H1 (cell line): ENCODE data around the gene CEBPZ. TPM values are rescaled to one million over a fixed set of nuclear protein-coding genes. Genes with fewer than 3 reads are reported as not detected.

Source experiments
- CTCF ChIA-PET: fragments of 300-600 bp; sonication (Branson Sonifier 250); formaldehyde crosslinking; loops from one replicate; lab custom pipeline; 2021; ENCODE audit not compliant: partially characterized antibody; lab: Charles Lee
- POLR2A ChIA-PET: fragments of 300-600 bp; sonication (Branson Sonifier 250); formaldehyde crosslinking; loops from one replicate; lab custom pipeline; 2021; ENCODE audit warnings: inconsistent platforms; ENCODE audit not compliant: partially characterized antibody; lab: Charles Lee
- DNase-seq, 2 experiments: peaks; one replicate each; pipeline versions ENCODE4 v3.0.0 to v3.0.0-alpha.2; 2010 to 2022; ENCODE audit warnings: low spot score in 2 of 2, low read depth in 1 of 2, mixed read lengths in 1 of 2
- FAIRE-seq: peaks from 2 replicates; lab custom pipeline; 2011; peaks lifted over from hg19 to GRCh38; lab: Jason Lieb, UNC
- H2AFZ ChIP-seq: 2 replicates; pipeline ENCODE4 v1.8.1; 2012; ENCODE audit warnings: low read length, inconsistent platforms
- H2AK5ac ChIP-seq: 2 replicates; pipeline ENCODE4 v1.6.1; 2013; ENCODE audit warnings: low read depth, low read length
- H2BK120ac ChIP-seq: replicated peaks from 2 replicates; pipeline ENCODE3; 2013; ENCODE audit warnings: low read depth, low read length, inconsistent platforms
- H2BK12ac ChIP-seq: 2 replicates; pipeline ENCODE4 v1.6.1; 2013; ENCODE audit warnings: low read depth, low read length
- H2BK15ac ChIP-seq: 2 replicates; pipeline ENCODE4 v1.6.1; 2013; ENCODE audit warnings: low read length
- H2BK20ac ChIP-seq: 2 replicates; pipeline ENCODE4 v1.6.1; 2013; ENCODE audit warnings: low read length
- H2BK5ac ChIP-seq: 2 replicates; pipeline ENCODE4 v1.6.1; 2013; ENCODE audit warnings: low read depth, low read length
- H3K14ac ChIP-seq: 2 replicates; pipeline ENCODE4 v1.6.1; 2013; ENCODE audit warnings: inconsistent platforms; ENCODE audit not compliant: insufficient read length
- H3K18ac ChIP-seq: 2 replicates; pipeline ENCODE4 v1.6.1; 2013; ENCODE audit warnings: low read length; ENCODE audit errors: extremely low read depth
- H3K23ac ChIP-seq: 2 replicates; pipeline ENCODE4 v1.6.1; 2013; ENCODE audit warnings: inconsistent platforms; ENCODE audit not compliant: insufficient read length
- H3K23me2 ChIP-seq: 2 replicates; pipeline ENCODE4 v1.6.1; 2013; ENCODE audit warnings: low read depth, low read length
- H3K27ac ChIP-seq: 2 replicates; pipeline ENCODE4 v1.6.1; 2011; ENCODE audit warnings: low read depth, low read length, inconsistent platforms
- H3K27me3 ChIP-seq, 4 experiments: replicated peaks in 1 of 4; 1 replicate in 1 of 4; 2 replicates in 3 of 4; pipeline versions ENCODE4 v1.6.1 to v1.8.1; 2011 to 2013; ENCODE audit warnings: low read length in 3 of 4, mild to moderate bottlenecking in 3 of 4, inconsistent platforms in 2 of 4, mixed read lengths in 2 of 4, moderate library complexity in 1 of 4; ENCODE audit not compliant: control insufficient read depth in 3 of 4, insufficient read depth in 3 of 4; ENCODE audit errors: extremely low read depth in 1 of 4
- H3K36me3 ChIP-seq, 4 experiments: 2 replicates each; pipeline versions ENCODE4 v1.6.1 to v1.8.1; 2011 to 2013; ENCODE audit warnings: mild to moderate bottlenecking in 4 of 4, low read length in 3 of 4, moderate library complexity in 2 of 4, control low read depth in 1 of 4, inconsistent platforms in 1 of 4; ENCODE audit not compliant: insufficient read depth in 4 of 4, control insufficient read depth in 2 of 4
- H3K4ac ChIP-seq: replicated peaks from 2 replicates; pipeline ENCODE3; 2013; ENCODE audit warnings: low read length, low read depth, mixed read lengths, inconsistent platforms; ENCODE audit not compliant: insufficient read length
- H3K4me1 ChIP-seq, 4 experiments: replicated peaks in 1 of 4; 1 replicate in 1 of 4; 2 replicates in 3 of 4; pipeline versions ENCODE4 v1.6.1 to v1.8.1; 2011 to 2013; ENCODE audit warnings: low read length in 3 of 4, inconsistent platforms in 2 of 4, mixed read lengths in 1 of 4; ENCODE audit not compliant: insufficient read depth in 4 of 4, control insufficient read depth in 3 of 4
- H3K4me2 ChIP-seq, 2 experiments: 2 replicates each; pipeline versions ENCODE4 v1.6.1 to v1.8.1; 2011 to 2013; ENCODE audit warnings: low read depth in 2 of 2, low read length in 2 of 2, control low read depth in 1 of 2, inconsistent platforms in 1 of 2, mild to moderate bottlenecking in 1 of 2; ENCODE audit not compliant: insufficient read depth in 1 of 2
- H3K4me3 ChIP-seq, 4 experiments: fragments of 200-600, 300-600 bp in 1 of 4; sonication (generic), shearing (Covaris generic), sonication (Bioruptor Twin) in 1 of 4; 2 replicates each; pipeline versions ENCODE4 v1.5.1 to v1.8.1; 2011 to 2016; ENCODE audit warnings: low read length in 4 of 4, low read depth in 3 of 4, control low read depth in 2 of 4, inconsistent platforms in 2 of 4, mild to moderate bottlenecking in 2 of 4, mixed read lengths in 1 of 4, moderate library complexity in 1 of 4; ENCODE audit not compliant: insufficient read depth in 2 of 4; ENCODE audit errors: extremely low read depth in 1 of 4
- H3K56ac ChIP-seq: replicated peaks from 2 replicates; pipeline ENCODE3; 2013; ENCODE audit warnings: low read depth, mild to moderate bottlenecking, mixed read lengths, low read length, inconsistent platforms; ENCODE audit not compliant: insufficient read length
- H3K79me1 ChIP-seq: 2 replicates; pipeline ENCODE4 v1.6.1; 2013; ENCODE audit warnings: low read depth, low read length, control low read depth
- H3K79me2 ChIP-seq, 2 experiments: 2 replicates each; pipeline versions ENCODE4 v1.6.1 to v1.8.1; 2012 to 2013; ENCODE audit warnings: low read length in 2 of 2, mild to moderate bottlenecking in 2 of 2, inconsistent platforms in 1 of 2; ENCODE audit not compliant: insufficient read depth in 2 of 2, control insufficient read depth in 1 of 2
- H3K9ac ChIP-seq, 4 experiments: replicated peaks in 1 of 4; 1 replicate in 1 of 4; 2 replicates in 3 of 4; pipeline versions ENCODE4 v1.6.1 to v1.8.1; 2011 to 2013; ENCODE audit warnings: low read depth in 3 of 4, low read length in 3 of 4, control low read depth in 2 of 4, mild to moderate bottlenecking in 2 of 4, moderate library complexity in 2 of 4, inconsistent platforms in 1 of 4; ENCODE audit errors: extremely low read depth in 1 of 4
- H3K9me3 ChIP-seq, 2 experiments: 2 replicates each; pipeline versions ENCODE4 v1.6.1 to v1.8.1; 2012 to 2013; ENCODE audit warnings: mild to moderate bottlenecking in 2 of 2, moderate library complexity in 2 of 2, control low read depth in 1 of 2, inconsistent platforms in 1 of 2, low read depth in 1 of 2, low read length in 1 of 2, mixed read lengths in 1 of 2; ENCODE audit not compliant: insufficient read depth in 2 of 2
- H4K20me1 ChIP-seq, 2 experiments: replicated peaks in 1 of 2; 2 replicates each; pipeline versions ENCODE3 to v1.8.1; 2011 to 2013; ENCODE audit warnings: inconsistent platforms in 2 of 2, low read length in 2 of 2, mild to moderate bottlenecking in 1 of 2; ENCODE audit not compliant: insufficient read depth in 2 of 2, control insufficient read depth in 1 of 2
- H4K5ac ChIP-seq: 2 replicates; pipeline ENCODE4 v1.6.1; 2013; ENCODE audit warnings: low read length, low read depth, mixed read lengths, inconsistent platforms; ENCODE audit not compliant: insufficient read length
- H4K8ac ChIP-seq: 2 replicates; pipeline ENCODE4 v1.8.0; 2013; ENCODE audit warnings: mild to moderate bottlenecking, moderate library complexity, low read length, inconsistent platforms; ENCODE audit not compliant: insufficient read depth; ENCODE audit errors: extremely low read depth
- H4K91ac ChIP-seq: replicated peaks from 2 replicates; pipeline ENCODE3; 2013; ENCODE audit warnings: low read length, mixed read lengths, inconsistent platforms; ENCODE audit not compliant: insufficient read length
- BRCA1 ChIP-seq: IDR thresholded peaks from 2 replicates; pipeline ENCODE4 v1.6.1; 2012; ENCODE audit warnings: low read depth, low read length, improper control_type of control experiment
- CHD2 ChIP-seq: IDR thresholded peaks from 2 replicates; pipeline ENCODE4 v1.6.1; 2012; ENCODE audit warnings: low read length, improper control_type of control experiment
- NANOG ChIP-seq: IDR thresholded peaks from 2 replicates; pipeline ENCODE4 v1.6.1; 2011; ENCODE audit warnings: low read length, low read depth, mild to moderate bottlenecking, inconsistent platforms; ENCODE audit not compliant: insufficient read depth, poor library complexity, severe bottlenecking
- POLR2AphosphoS5 ChIP-seq: IDR thresholded peaks from 2 replicates; pipeline ENCODE4 v1.6.1; 2011; ENCODE audit warnings: low read depth, low read length
- TAF7 ChIP-seq: optimal IDR thresholded peaks from 2 replicates; pipeline ENCODE3; 2011; ENCODE audit warnings: low read depth, mild to moderate bottlenecking, inconsistent platforms, low read length, moderate library complexity, borderline replicate concordance
- TCF12 ChIP-seq: IDR thresholded peaks from 2 replicates; pipeline ENCODE4 v1.6.1; 2011; ENCODE audit warnings: low read depth, mild to moderate bottlenecking, low read length
- WGBS, 2 experiments: shearing (Covaris generic) in 1 of 2; methylation state at CpG; one replicate each; pipeline versions ENCODE4 v1.1.6 to v1.1.7; 2013 to 2015; ENCODE audit warnings: low lambda C conversion rate in 2 of 2, mixed read lengths in 2 of 2, inconsistent platforms in 1 of 2, low coverage in 1 of 2, missing lambda C conversion rate in 1 of 2; ENCODE audit not compliant: insufficient replicate concordance in 2 of 2, insufficient coverage in 1 of 2, insufficient read length in 1 of 2; ENCODE audit errors: extremely low coverage in 1 of 2, missing lambda C conversion rate in 1 of 2; 5-methylcytosine and 5-hydroxymethylcytosine counted together
- polyA plus RNA-seq, 7 experiments: library from polyadenylated mRNA; depleted of rRNA in 3 of 7; stranded (reverse) in 5 of 7; unstranded in 2 of 7; fragments of >200 nt in 5 of 7; fragments of 200-250 nt in 2 of 7; gene quantifications; 1 replicate in 5 of 7; 2 replicates in 1 of 7; 4 replicates in 1 of 7; pipeline versions ENCODE4 v1.2.1 to v1.2.3, GENCODE V29; 2011 to 2013; ENCODE audit warnings: missing spikeins in 2 of 7, mixed read lengths in 2 of 7
- total RNA-seq: library from RNA; stranded (reverse); fragmentation: NEBNext Ultra II Directional; extraction: Animal tissue kit (Norgen Biotek cat#: 25700); gene quantifications from 2 replicates; pipeline ENCODE4 v1.2.1, GENCODE V29; 2021

Gene CEBPZ
- total and polyA plus RNA-seq, 2 of the 8 experiments (the other 6 are each of a cell fraction or from before 2014, with no cell fraction given) = 19.1 to 201 TPM

DNA sequence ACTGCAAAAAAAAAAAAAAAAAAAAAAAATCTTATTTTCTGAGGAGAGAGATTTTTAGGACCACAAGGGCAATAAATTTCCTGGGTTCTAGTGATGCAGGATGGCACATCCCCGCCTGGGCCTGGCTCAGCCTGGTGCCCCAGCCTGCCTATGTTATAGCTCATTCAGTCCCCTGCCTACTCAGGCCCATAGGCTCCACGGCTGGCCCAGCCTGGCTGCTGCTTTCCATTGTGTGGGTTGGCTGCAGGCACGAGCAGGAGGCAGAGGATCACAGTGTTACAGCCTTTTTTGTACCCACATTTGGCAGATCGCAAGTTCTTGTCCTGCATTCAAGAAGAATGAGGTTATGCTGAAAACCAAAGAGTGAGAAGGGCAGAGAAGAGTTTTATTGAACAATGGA, 40.1 kb downstream of the CEBPZ start:
- Histone ChIP-seq H3K9me3 (no peaks in the 10 kb centered on the region), H3K27me3 (no peaks in the 10 kb centered on the region), H4K5ac (peak overlapping the region; percentile 65), H2AFZ (no peak overlapping the region), H4K91ac (peak overlapping the region; percentile 93), H2BK120ac (peak overlapping the region; percentile 83), H3K27ac (no peak overlapping the region; the same call in 1 of the 2 replicates), H3K4me1 (peaks cover 14 to 25% (median 16%) of the 10 kb centered on the region in 4 experiments), H4K8ac (no peak overlapping the region), H2BK20ac (peak overlapping the region; percentile 89; the same call in 1 of the 2 replicates), H2BK12ac (peak overlapping the region; percentile 72), H3K56ac (no peak overlapping the region), H3K79me1 (no peaks in the 10 kb centered on the region), H3K4me2 (no peak overlapping the region), H2AK5ac (peak overlapping the region; percentile 79; the same call in 1 of the 2 replicates), H3K79me2 (no peaks in the 10 kb centered on the region), H3K23ac (no peak overlapping the region), H3K36me3 (no peaks in the 10 kb centered on the region), H3K9ac (no peak overlapping the region; a peak in 2 of 7 replicates), H3K4ac (no peak overlapping the region), H2BK5ac (peak overlapping the region; percentile 67; the same call in 1 of the 2 replicates), H2BK15ac (peak overlapping the region; percentile 37; the same call in 1 of the 2 replicates), H3K4me3 (no peak overlapping the region), H3K18ac (peak overlapping the region; percentile 19; the same call in 1 of the 2 replicates), H3K14ac (no peak overlapping the region), H3K23me2 (0 out of 2 replicates have a peak, but pooled peaks cover 2% of the 10 kb centered on the region), H4K20me1 (no peaks in the 10 kb centered on the region)
- no peak for TF ChIP-seq NANOG
- no peak for TF ChIP-seq BRCA1
- no peak for TF ChIP-seq TCF12
- TF ChIP-seq POLR2AphosphoS5 = no peak
- no peak for TF ChIP-seq TAF7
- TF ChIP-seq CHD2 = no peak
- no peak for FAIRE-seq
- POLR2A ChIA-PET = interaction anchor here (0.6 to 5.2 kb wide), 6 partner anchors 10 to 40 kb away, joined by 3 to 26 read pairs (median 5); partner anchors contain the start of genes CEBPZ and NDUFAF7
- DNase-seq = no peak
- CTCF ChIA-PET = interaction anchor here (1.0 to 8.8 kb wide), 6 partner anchors 10 to 73 kb away, joined by 3 to 48 read pairs (median 12); no protein-coding TSS in a partner anchor
- WGBS, 2 experiments = 78% methylated on average over 4 of the region's 4 CpGs; no CpG with 5 or more reads in 1 of the 2 experiments
